ENCODE data around the gene ALG8. TPM values are rescaled to one million over a fixed set of nuclear protein-coding genes. Genes with fewer than 3 reads are reported as not detected.

ALG8 gene
- total RNA-seq, 2 experiments from 2014 or later: 35.1 to 35.9 TPM

- Mint-ChIP-seq H3K4me1 (ENCODE audit: low read depth) (peaks cover 25% of the 10 kb centered on the region), H3K27ac (no peak overlapping the region), H3K4me3 (no peak overlapping the region), H3K9me3 (no peaks in the 10 kb centered on the region), H3K27me3 (ENCODE audit: low read depth) (no peaks in the 10 kb centered on the region), H3K36me3 (ENCODE audit: low read depth) (peaks cover 18% of the 10 kb centered on the region)
- CTCF ChIA-PET: interaction anchor here (0.6 kb wide), 1 partner anchor 98 kb away, joined by 3 read pairs; no protein-coding TSS in a partner anchor
- intact Hi-C loops (cut with micrococcal nuclease): no loop called here
- DNase-seq: no peak
Observed at GRCh38 chr11:78072455-78072854, 67.0 kb downstream of the ALG8 start.

GRCh38 chr11:78071717-78072116 is 67.7 kb downstream of the ALG8 start:
- Mint-ChIP-seq H3K4me3 (no peak overlapping the region), H3K27me3 (ENCODE audit: low read depth) (no peaks in the 10 kb centered on the region), H3K9me3 (no peaks in the 10 kb centered on the region), H3K36me3 (ENCODE audit: low read depth) (peaks cover 22% of the 10 kb centered on the region), H3K27ac (no peak overlapping the region), H3K4me1 (ENCODE audit: low read depth) (peaks cover 21% of the 10 kb centered on the region)
- DNase-seq: no peak
- CTCF ChIA-PET: interaction anchor here (0.6 to 1.8 kb wide), 2 partner anchors 97 to 493 kb away, joined by 3 to 5 read pairs; no protein-coding TSS in a partner anchor
- intact Hi-C loops (cut with micrococcal nuclease): no loop called here

- intact Hi-C loops (cut with micrococcal nuclease): no loop called here
- H3K27me3 Mint-ChIP-seq (ENCODE audit: low read depth): no peaks in the 10 kb centered on the region
- no peaks in the 10 kb centered on the region for H3K9me3 Mint-ChIP-seq
- H3K27ac Mint-ChIP-seq: no peak overlapping the region
- H3K4me3 Mint-ChIP-seq: no peak overlapping the region
- no peak for DNase-seq
- CTCF ChIA-PET: interaction anchor here (1.8 kb wide), 1 partner anchor 494 kb away, joined by 5 read pairs; no protein-coding TSS in a partner anchor
- peaks cover 12% of the 10 kb centered on the region for H3K4me1 Mint-ChIP-seq (ENCODE audit: low read depth)
- peaks cover 22% of the 10 kb centered on the region for H3K36me3 Mint-ChIP-seq (ENCODE audit: low read depth)
Observed at GRCh38 chr11:78070621-78071020, 68.8 kb downstream of the ALG8 start.

GRCh38 chr11:78069465-78069864 is 70.0 kb downstream of the ALG8 start:
- CTCF ChIA-PET: no interaction called here
- no peaks in the 10 kb centered on the region for H3K9me3 Mint-ChIP-seq
- intact Hi-C loops (cut with micrococcal nuclease): no loop called here
- H3K27ac Mint-ChIP-seq: no peak overlapping the region
- peaks cover 22% of the 10 kb centered on the region for H3K36me3 Mint-ChIP-seq (ENCODE audit: low read depth)
- H3K4me1 Mint-ChIP-seq (ENCODE audit: low read depth): peaks cover 6% of the 10 kb centered on the region
- no peak for DNase-seq
- no peak overlapping the region for H3K4me3 Mint-ChIP-seq
- no peaks in the 10 kb centered on the region for H3K27me3 Mint-ChIP-seq (ENCODE audit: low read depth)

GRCh38 chr11:78067704-78068103 is 71.7 kb downstream of the ALG8 start:
- Mint-ChIP-seq H3K4me3 (no peak overlapping the region), H3K27ac (no peak overlapping the region), H3K27me3 (ENCODE audit: low read depth) (no peaks in the 10 kb centered on the region), H3K9me3 (no peaks in the 10 kb centered on the region), H3K36me3 (ENCODE audit: low read depth) (peaks cover 21% of the 10 kb centered on the region), H3K4me1 (ENCODE audit: low read depth) (peaks cover 4% of the 10 kb centered on the region)
- CTCF ChIA-PET: interaction anchor here (0.7 to 1.3 kb wide), 2 partner anchors 23 to 1510 kb away, joined by 4 to 5 read pairs; no protein-coding TSS in a partner anchor
- intact Hi-C loops (cut with micrococcal nuclease): no loop called here
- DNase-seq: no peak

- Mint-ChIP-seq H3K9me3 (no peaks in the 10 kb centered on the region), H3K36me3 (ENCODE audit: low read depth) (peaks cover 18% of the 10 kb centered on the region), H3K27me3 (ENCODE audit: low read depth) (no peaks in the 10 kb centered on the region), H3K27ac (no peak overlapping the region), H3K4me1 (ENCODE audit: low read depth) (no peaks in the 10 kb centered on the region), H3K4me3 (no peak overlapping the region)
- DNase-seq: no peak
- intact Hi-C loops (cut with micrococcal nuclease): no loop called here
- CTCF ChIA-PET: no interaction called here
Observed at GRCh38 chr11:78066471-78066870, 73.0 kb downstream of the ALG8 start.

GRCh38 chr11:78065203-78065602 is 74.2 kb downstream of the ALG8 start:
- Mint-ChIP-seq H3K4me3 (no peak overlapping the region), H3K9me3 (no peaks in the 10 kb centered on the region), H3K27me3 (ENCODE audit: low read depth) (no peaks in the 10 kb centered on the region), H3K36me3 (ENCODE audit: low read depth) (peaks cover 16% of the 10 kb centered on the region), H3K4me1 (ENCODE audit: low read depth) (no peaks in the 10 kb centered on the region), H3K27ac (no peak overlapping the region)
- CTCF ChIA-PET: no interaction called here
- intact Hi-C loops (cut with micrococcal nuclease): no loop called here
- DNase-seq: no peak

- Mint-ChIP-seq H3K4me1 (ENCODE audit: low read depth) (no peaks in the 10 kb centered on the region), H3K9me3 (no peaks in the 10 kb centered on the region), H3K27ac (no peak within 1 kb of the TSS), H3K27me3 (ENCODE audit: low read depth) (no peaks in the 10 kb centered on the region), H3K36me3 (ENCODE audit: low read depth) (peaks cover 10% of the 10 kb centered on the region), H3K4me3 (no peak within 1 kb of the TSS)
- DNase-seq: no peak
- intact Hi-C loops (cut with micrococcal nuclease): no loop called here
- CTCF ChIA-PET: interaction anchor here (0.6 kb wide), 1 partner anchor 18 kb away, joined by 4 read pairs; no protein-coding TSS in a partner anchor
Observed at GRCh38 chr11:78063440-78064181, 75.8 kb downstream of the ALG8 start, which contains the start of gene THRSP. TSS of gene THRSP (plus strand) at chr11:78063861. CDS start at chr11:78063882, 21 bp downstream.

- CTCF ChIA-PET: no interaction called here
- Mint-ChIP-seq H3K4me1 (ENCODE audit: low read depth) (no peaks in the 10 kb centered on the region), H3K27me3 (ENCODE audit: low read depth) (no peaks in the 10 kb centered on the region), H3K27ac (no peak overlapping the region), H3K9me3 (no peaks in the 10 kb centered on the region), H3K36me3 (ENCODE audit: low read depth) (peaks cover 6% of the 10 kb centered on the region), H3K4me3 (no peak overlapping the region)
- intact Hi-C loops (cut with micrococcal nuclease): no loop called here
- DNase-seq: no peak
Observed at GRCh38 chr11:78062671-78063070, 76.8 kb downstream of the ALG8 start.

- Mint-ChIP-seq H3K4me1 (ENCODE audit: low read depth) (no peaks in the 10 kb centered on the region), H3K27me3 (ENCODE audit: low read depth) (no peaks in the 10 kb centered on the region), H3K27ac (no peak overlapping the region), H3K4me3 (no peak overlapping the region), H3K9me3 (no peaks in the 10 kb centered on the region), H3K36me3 (ENCODE audit: low read depth) (no peaks in the 10 kb centered on the region)
- no peak for DNase-seq
- CTCF ChIA-PET: interaction anchor here (0.7 kb wide), 1 partner anchor 16 kb away, joined by 4 read pairs; no protein-coding TSS in a partner anchor
- intact Hi-C loops (cut with micrococcal nuclease): no loop called here
Observed at GRCh38 chr11:78061921-78062311, 77.5 kb downstream of the ALG8 start.

- CTCF ChIA-PET: interaction anchor here (0.7 kb wide), 1 partner anchor 15 kb away, joined by 4 read pairs; no protein-coding TSS in a partner anchor
- no peak for DNase-seq
Observed at GRCh38 chr11:78061088-78061920, 78.1 kb downstream of the ALG8 start.

GRCh38 chr11:78060533-78060932 is 78.9 kb downstream of the ALG8 start:
- CTCF ChIA-PET: no interaction called here
- H3K4me3 Mint-ChIP-seq: no peak overlapping the region
- intact Hi-C loops (cut with micrococcal nuclease): no loop called here
- H3K9me3 Mint-ChIP-seq: no peaks in the 10 kb centered on the region
- H3K27me3 Mint-ChIP-seq (ENCODE audit: low read depth): no peaks in the 10 kb centered on the region
- H3K4me1 Mint-ChIP-seq (ENCODE audit: low read depth): no peaks in the 10 kb centered on the region
- DNase-seq: no peak
- H3K27ac Mint-ChIP-seq: no peak overlapping the region
- H3K36me3 Mint-ChIP-seq (ENCODE audit: low read depth): no peaks in the 10 kb centered on the region

More at GRCh38 chr11:78061088-78061920, 78.1 kb downstream of the ALG8 start:
- Mint-ChIP-seq H3K9me3 (no peaks in the 10 kb centered on the region), H3K27ac (no peak overlapping the region), H3K4me3 (no peak overlapping the region), H3K27me3 (ENCODE audit: low read depth) (no peaks in the 10 kb centered on the region), H3K4me1 (ENCODE audit: low read depth) (no peaks in the 10 kb centered on the region), H3K36me3 (ENCODE audit: low read depth) (no peaks in the 10 kb centered on the region)
- intact Hi-C loops (cut with micrococcal nuclease): no loop called here
